Adipose tissue (tissue), 3 donors: ENCODE data around the gene FLRT2. TPM values are rescaled to one million over a fixed set of nuclear protein-coding genes. Genes with fewer than 3 reads are reported as not detected.

Source experiments
- H3K27ac ChIP-seq: one replicate; pipeline ENCODE4 v1.5.1; 2013; ENCODE audit warnings: low read depth, low read length
- WGBS, 3 donors: extraction: QIAGEN DNeasy Blood & Tissue Kit; methylation state at CpG; one replicate each; pipeline ENCODE4 v1.1.7; 2013; 5-methylcytosine and 5-hydroxymethylcytosine counted together
- polyA plus RNA-seq, 3 donors: library from polyadenylated mRNA; stranded (reverse); fragments of 200-250 nt; gene quantifications; one replicate each; pipeline ENCODE4 v1.2.3, GENCODE V29; 2013
- donor health status: healthy with polysubstance abuse.
- donor health status: Bipolar disorder and iron deficiency.
- donor health status: healthy.

Gene FLRT2
- polyA plus RNA-seq, 3 donors: 2.8 to 22.2 (median 5.7) TPM

DNA sequence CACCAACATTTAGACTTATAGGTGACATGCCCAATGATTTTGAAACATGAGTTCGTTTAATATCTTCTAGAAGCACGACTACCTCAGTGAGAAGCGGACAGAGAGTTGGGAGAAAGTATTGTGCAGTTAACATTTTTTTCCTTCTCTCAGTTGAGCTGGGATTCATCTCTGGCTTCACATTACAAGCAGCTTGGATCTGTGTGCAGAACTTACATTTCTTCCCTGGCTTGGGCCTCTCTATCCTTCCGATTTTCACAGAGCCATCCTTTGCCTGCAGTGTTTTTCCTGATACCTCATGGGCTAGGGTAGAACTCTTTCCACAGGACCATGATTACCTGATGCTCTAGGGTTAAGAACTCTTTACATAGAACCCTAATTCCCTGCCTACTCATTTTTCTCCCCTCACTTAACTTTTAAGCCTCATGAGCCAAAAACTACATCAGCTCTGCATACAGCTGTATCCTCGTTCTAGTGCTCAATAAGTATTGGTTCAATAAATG, 86.5 kb downstream of the FLRT2 start:
- 64 to 76% (median 74%) methylated on average over 5 of the region's 5 CpGs for WGBS, 3 donors
- H3K27ac ChIP-seq: no peak overlapping the region

GRCh38 chr14:85616886-85617285, 86.9 kb downstream of the FLRT2 start:
- no peak overlapping the region for H3K27ac ChIP-seq
- 70 to 85% (median 72%) methylated on average over 2 of the region's 2 CpGs for WGBS, 3 donors

GRCh38 chr14:85617791-85618190, 87.8 kb downstream of the FLRT2 start:
- WGBS, 3 donors: 79 to 80% (median 79%) methylated on average over 2 of the region's 2 CpGs
- no peak overlapping the region for H3K27ac ChIP-seq

- WGBS, 3 donors: 82 to 88% (median 87%) methylated on average over 4 of the region's 4 CpGs
Observed at GRCh38 chr14:85618390-85618789, 88.4 kb downstream of the FLRT2 start.

GRCh38 chr14:85618978-85619377, 89.0 kb downstream of the FLRT2 start:
- no peak overlapping the region for H3K27ac ChIP-seq
- WGBS, 3 donors: 83 to 99% (median 94%) methylated on average over 3 of the region's 3 CpGs

More at GRCh38 chr14:85618390-85618789, 88.4 kb downstream of the FLRT2 start:
- no peak overlapping the region for H3K27ac ChIP-seq

GRCh38 chr14:85619851-85620250, 89.9 kb downstream of the FLRT2 start:
- 30 to 58% (median 36%) methylated on average over 6 of the region's 6 CpGs for WGBS, 3 donors
- H3K27ac ChIP-seq: no peak overlapping the region

GRCh38 chr14:85620947-85621346, 91.0 kb downstream of the FLRT2 start:
- 69 to 77% (median 70%) methylated on average over 3 of the region's 3 CpGs for WGBS, 3 donors
- H3K27ac ChIP-seq: no peak overlapping the region

GRCh38 chr14:85622106-85622505, 92.2 kb downstream of the FLRT2 start:
- WGBS, 3 donors: 92 to 97% (median 94%) methylated on average over 13 of the region's 13 CpGs
- no peak overlapping the region for H3K27ac ChIP-seq

DNA sequence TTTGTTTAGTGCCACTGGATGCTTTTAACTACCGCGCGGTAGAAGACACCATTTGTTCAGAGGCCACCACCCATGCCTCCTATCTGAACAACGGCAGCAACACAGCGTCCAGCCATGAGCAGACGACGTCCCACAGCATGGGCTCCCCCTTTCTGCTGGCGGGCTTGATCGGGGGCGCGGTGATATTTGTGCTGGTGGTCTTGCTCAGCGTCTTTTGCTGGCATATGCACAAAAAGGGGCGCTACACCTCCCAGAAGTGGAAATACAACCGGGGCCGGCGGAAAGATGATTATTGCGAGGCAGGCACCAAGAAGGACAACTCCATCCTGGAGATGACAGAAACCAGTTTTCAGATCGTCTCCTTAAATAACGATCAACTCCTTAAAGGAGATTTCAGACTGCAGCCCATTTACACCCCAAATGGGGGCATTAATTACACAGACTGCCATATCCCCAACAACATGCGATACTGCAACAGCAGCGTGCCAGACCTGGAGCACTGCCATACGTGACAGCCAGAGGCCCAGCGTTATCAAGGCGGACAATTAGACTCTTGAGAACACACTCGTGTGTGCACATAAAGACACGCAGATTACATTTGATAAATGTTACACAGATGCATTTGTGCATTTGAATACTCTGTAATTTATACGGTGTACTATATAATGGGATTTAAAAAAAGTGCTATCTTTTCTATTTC, 93.2 kb downstream of the FLRT2 start:
- 93 to 94% (median 94%) methylated on average over 27 of the region's 27 CpGs for WGBS, 3 donors
- no peak overlapping the region for H3K27ac ChIP-seq

GRCh38 chr14:85625925-85626585, 96.1 kb downstream of the FLRT2 start:
- WGBS, 3 donors: 88 to 92% (median 90%) methylated on average over 3 of the region's 3 CpGs
- H3K27ac ChIP-seq: no peak overlapping the region

DNA sequence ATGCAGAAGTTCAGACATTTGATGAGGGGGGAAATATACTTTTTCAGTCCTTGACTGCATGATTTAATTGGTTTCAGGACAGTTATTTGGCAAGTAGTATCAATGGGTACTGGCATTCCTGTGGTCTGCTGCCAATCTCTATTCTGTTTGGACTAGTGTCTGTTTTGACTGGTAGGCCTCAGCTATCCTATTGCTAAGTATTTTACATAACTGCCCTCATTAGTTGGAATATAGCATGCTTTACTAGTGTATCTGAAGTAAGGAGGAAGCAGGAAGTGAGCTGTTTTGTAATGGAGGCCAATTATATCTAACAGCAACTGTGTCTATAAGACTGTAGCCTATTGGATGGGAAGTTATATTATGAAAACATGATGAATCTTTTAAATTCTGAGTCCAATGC, 104.3 kb downstream of the FLRT2 start:
- H3K27ac ChIP-seq: no peak overlapping the region

DNA sequence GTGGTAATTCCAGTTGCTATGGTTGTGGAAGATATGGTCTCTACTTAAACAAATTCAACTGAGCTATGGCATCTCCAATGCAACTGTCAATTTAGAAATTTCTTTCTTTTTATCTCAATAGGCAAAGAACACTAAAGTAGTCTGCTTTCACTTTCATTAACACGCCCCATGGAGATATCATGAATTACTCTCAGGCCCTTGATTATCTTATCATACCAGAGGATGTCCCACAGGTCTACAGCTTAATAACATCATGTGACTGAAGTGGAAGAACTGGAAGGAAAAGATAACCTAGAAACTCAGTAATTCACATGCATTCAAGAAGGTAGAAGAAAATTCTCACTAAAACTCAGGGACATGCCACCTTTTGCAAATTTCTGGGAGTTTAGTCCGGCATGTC, 114.3 kb downstream of the FLRT2 start:
- no peak overlapping the region for H3K27ac ChIP-seq
- 87 to 89% (median 88%) methylated on average over 2 of the region's 2 CpGs for WGBS, 3 donors

- 94 to 98% (median 94%) methylated on average over 2 of the region's 2 CpGs for WGBS, 3 donors
- H3K27ac ChIP-seq: no peak overlapping the region
Observed at GRCh38 chr14:85653029-85653428, 123.1 kb downstream of the FLRT2 start.

DNA sequence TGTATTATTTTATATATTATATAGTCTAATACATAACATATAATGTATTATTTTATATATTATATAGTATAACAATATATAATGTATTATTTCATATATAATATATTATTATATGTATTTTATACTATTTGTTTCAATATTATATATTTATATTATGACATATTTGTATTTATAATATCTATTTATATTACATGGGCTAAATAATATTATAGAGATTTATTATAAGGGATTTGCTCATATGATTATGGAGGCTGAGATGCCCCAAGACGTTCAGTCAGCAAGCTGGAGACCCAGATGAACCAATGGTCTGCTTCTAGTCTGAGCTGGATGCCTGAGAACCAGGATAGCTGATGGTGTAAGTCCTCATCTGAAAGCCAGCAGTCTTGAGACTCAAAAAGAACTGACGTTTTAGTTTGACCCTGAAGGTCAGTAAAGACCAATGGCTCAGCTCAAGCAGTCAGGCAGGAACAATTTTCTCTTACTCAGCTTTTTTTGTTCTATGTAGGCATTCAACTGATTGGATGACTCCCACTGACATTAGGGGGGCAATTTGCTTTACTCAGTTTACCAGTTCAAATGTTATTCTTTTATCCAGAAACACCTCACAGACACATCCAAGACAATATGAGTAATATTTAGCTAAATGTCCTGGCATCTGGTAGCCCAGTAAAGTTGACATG, 130.4 kb downstream of the FLRT2 start:
- no peak overlapping the region for H3K27ac ChIP-seq
- WGBS, 3 donors: 81 to 84% (median 83%) methylated on average over 2 of the region's 2 CpGs

DNA sequence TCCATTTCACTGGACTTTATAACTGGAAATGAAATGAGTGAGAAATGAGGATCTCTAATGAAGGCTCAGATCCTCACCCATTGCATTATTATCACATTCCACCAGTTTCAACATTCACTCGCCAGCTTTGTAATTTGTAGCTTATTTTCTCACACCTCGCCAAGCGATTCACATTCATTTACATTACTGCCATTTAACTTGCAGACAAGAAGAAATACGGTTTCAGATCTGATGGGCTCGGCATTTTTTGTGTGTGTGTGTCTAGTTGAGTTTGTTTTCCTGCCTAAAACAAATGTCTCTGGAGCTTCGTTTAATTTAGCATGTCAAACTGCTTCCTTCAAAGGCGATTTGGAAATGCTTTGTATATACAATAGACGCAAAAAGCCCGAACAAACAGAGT, 132.2 kb downstream of the FLRT2 start:
- WGBS, 3 donors: 66 to 77% (median 72%) methylated on average over 9 of the region's 9 CpGs
- H3K27ac ChIP-seq: no peak overlapping the region

- 42 to 67% (median 60%) methylated on average over 2 of the region's 2 CpGs for WGBS, 3 donors
- no peak overlapping the region for H3K27ac ChIP-seq
Observed at GRCh38 chr14:85663256-85663655, 133.3 kb downstream of the FLRT2 start.

DNA sequence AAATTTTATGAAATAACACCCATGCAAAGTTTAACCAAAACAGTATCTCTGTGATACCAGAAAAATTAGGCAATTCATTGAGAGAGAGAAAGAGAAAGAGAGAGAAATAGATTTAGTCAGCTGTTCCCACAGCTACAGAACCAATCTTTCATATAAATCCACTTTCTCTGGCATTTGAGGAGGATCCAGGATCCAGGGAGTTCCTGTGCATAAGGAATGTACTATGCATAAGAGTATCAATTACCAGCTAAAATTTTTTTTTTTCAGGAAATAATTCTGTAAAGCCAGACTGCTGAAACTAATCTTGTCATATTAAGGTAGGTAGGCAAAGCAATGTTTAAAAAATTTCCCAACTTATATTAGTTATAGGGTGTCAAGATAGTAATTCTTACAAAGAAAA, 133.7 kb downstream of the FLRT2 start:
- H3K27ac ChIP-seq: no peak overlapping the region

GRCh38 chr14:85675957-85676356, 146.0 kb downstream of the FLRT2 start:
- 73 to 75% (median 73%) methylated on average over 6 of the region's 6 CpGs for WGBS, 3 donors
- no peak overlapping the region for H3K27ac ChIP-seq

- WGBS, 3 donors: 26 to 63% (median 31%) methylated on average over 1 of the region's 1 CpG
- no peak overlapping the region for H3K27ac ChIP-seq
Observed at GRCh38 chr14:85686908-85687307, 157.0 kb downstream of the FLRT2 start.
